WI38 (cell line): ENCODE data around the gene BOD1.
A peak's percentile ranks its signal among the peaks of the same experiment; 100 is the strongest.

Source experiments
- H3K4me3 ChIP-seq: 2 replicates; pipeline ENCODE4 v1.5.1; 2011; ENCODE audit warnings: low read depth, mild to moderate bottlenecking, control low read depth, low read length
- TF ChIP-seq, protein P1 (sequence below): IDR thresholded peaks from 2 replicates; pipeline ENCODE4 v1.5.1; 2012; ENCODE audit warnings: low read depth, mild to moderate bottlenecking, control low read depth, low read length

The BOD1 gene

GRCh38 chr5:173575985-173576384 lies 40.5 kb downstream of the BOD1 start:
- TF ChIP-seq, protein P1, sequence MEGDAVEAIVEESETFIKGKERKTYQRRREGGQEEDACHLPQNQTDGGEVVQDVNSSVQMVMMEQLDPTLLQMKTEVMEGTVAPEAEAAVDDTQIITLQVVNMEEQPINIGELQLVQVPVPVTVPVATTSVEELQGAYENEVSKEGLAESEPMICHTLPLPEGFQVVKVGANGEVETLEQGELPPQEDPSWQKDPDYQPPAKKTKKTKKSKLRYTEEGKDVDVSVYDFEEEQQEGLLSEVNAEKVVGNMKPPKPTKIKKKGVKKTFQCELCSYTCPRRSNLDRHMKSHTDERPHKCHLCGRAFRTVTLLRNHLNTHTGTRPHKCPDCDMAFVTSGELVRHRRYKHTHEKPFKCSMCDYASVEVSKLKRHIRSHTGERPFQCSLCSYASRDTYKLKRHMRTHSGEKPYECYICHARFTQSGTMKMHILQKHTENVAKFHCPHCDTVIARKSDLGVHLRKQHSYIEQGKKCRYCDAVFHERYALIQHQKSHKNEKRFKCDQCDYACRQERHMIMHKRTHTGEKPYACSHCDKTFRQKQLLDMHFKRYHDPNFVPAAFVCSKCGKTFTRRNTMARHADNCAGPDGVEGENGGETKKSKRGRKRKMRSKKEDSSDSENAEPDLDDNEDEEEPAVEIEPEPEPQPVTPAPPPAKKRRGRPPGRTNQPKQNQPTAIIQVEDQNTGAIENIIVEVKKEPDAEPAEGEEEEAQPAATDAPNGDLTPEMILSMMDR = no peak
- H3K4me3 ChIP-seq = no peak overlapping the region

GRCh38 chr5:173574983-173575382 lies 41.5 kb downstream of the BOD1 start:
- no peak overlapping the region for H3K4me3 ChIP-seq
- TF ChIP-seq, protein P1 = no peak

DNA sequence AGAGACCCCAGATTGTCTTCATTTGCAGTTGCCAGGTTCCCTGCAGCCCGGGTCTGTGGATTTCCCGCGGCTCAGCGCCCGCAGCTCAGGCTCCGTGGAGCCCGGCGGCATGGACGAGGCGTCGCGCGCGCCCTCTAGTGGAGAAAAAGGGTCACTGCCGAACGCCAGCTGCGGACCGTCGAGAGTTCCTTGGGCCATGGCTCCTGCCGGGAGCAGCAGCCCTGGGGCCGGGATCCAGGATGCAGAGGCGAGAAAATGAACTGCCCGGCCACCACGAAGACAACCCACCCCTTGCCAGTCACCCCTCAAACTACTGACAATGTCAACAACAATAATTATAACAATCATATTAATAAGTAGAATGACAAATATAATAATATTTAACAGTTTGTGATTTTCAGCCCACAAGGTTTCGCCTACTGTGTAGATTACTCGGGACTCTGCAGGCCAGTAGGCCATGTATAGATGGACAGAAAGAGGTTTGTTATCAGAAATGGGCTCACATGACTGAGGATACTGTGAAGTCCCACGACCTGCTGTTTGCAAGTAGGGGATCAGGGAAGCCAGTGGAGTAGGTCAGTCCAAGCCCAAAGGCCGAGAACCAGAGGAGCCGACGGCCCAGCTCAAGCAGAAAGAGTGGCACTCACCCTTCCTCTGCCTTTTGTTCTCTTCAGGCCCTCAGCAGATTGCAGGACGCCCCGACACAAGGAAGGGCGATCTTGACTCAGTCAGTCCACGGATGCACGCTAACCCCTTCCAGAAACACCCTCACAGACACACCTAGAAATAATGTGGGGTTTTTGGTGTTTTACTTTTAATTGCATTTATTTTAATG lies 43.1 kb downstream of the BOD1 start:
- no peak overlapping the region for H3K4me3 ChIP-seq
- TF ChIP-seq, protein P1 = peak; percentile 80

GRCh38 chr5:173572431-173573125 lies 43.9 kb downstream of the BOD1 start:
- TF ChIP-seq, protein P1 = no peak
- no peak overlapping the region for H3K4me3 ChIP-seq

DNA sequence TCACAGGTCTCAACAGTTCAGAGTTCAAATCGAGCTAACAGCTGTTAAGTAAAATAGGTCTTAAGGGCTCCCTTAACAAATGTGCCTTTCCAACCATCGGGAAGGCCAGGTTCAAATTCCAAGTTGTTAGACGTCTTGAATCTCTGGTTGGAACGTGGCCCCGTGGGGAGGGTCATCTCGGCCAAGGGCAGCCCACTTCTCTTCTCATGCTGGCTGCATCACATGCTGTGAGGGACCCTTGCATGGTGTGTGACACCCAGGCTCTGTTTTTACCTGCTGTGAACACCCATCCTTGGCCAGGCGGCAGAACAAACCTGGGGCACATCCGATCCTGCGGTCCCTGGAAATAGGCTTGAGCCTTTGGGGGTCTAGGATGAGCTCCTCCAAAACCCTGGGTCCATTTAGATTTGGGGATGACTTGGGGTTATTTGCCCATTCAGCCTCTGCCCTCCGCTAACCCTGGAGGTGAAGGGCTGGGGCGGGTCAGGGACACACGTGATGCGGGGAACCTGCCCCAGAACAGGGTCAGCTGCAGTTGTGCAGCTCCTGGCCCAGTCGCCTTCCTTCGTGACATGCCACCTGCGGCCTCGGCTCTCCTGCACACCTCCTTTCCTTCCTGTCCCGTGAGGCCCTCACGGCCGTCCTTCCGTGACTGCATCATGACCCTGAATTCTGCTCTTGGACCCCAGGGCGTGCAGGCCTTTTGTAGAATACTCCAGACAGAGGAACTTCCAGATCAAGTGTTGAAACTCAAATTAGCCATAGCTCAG lies 45.9 kb downstream of the BOD1 start:
- no peak overlapping the region for H3K4me3 ChIP-seq
- TF ChIP-seq, protein P1 = no peak

- no peak overlapping the region for H3K4me3 ChIP-seq
- TF ChIP-seq, protein P1 = no peak
Observed at GRCh38 chr5:173568703-173569102, 47.7 kb downstream of the BOD1 start.
